ENCODE measurements around the gene C2CD2. TPM values are rescaled to one million over a fixed set of nuclear protein-coding genes. Genes with fewer than 3 reads are reported as not detected.

Gene C2CD2
- total RNA-seq, 1 experiment from 2014 or later: 13.6 TPM

DNA sequence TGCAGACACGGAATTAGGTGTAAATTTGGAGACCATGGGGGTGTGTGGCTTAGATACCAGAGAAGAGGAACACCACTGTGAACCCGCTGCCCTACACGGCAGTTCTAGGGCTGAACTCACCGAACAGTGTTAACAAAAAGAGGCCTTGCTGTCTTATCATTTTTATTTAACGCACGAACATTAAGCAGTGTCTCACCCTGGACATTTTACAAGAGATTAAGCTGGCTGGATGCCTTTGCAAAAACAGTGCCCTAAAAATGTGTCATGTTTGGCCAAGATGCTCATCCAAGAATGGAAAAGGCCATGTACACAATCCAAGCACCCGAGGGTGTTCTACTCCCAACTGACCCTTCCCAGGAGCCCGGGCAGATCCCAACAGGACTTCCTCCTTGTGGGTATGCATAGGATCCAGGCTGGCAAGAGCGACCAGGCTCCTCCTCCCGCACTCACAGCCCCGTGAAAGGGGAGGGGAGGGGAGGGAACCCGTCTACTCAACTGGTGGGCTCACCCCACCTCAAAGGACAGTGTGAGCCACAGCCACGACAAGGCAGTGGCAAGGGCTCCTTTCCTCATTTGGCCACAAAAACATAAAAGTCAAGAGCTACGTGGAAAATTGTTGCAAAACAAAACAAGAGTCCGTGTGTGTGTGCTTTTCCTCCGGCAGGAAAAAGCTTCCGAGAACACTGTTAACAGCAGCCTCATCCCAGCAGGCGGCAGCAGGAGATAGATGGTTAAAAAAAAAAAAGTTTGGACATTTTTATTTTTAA is 20.3 kb downstream of the C2CD2 start:
- Mint-ChIP-seq H3K9me3 (ENCODE audit: low read depth, unreplicated experiment) (no peaks in the 10 kb centered on the region), H3K4me3 (ENCODE audit: low read depth, unreplicated experiment) (no peak overlapping the region), H3K4me1 (ENCODE audit: low read depth, unreplicated experiment) (peaks cover 9% of the 10 kb centered on the region), H3K27me3 (ENCODE audit: unreplicated experiment) (no peaks in the 10 kb centered on the region), H3K36me3 (ENCODE audit: insufficient read depth, unreplicated experiment) (no peaks in the 10 kb centered on the region), H3K27ac (ENCODE audit: unreplicated experiment) (no peak overlapping the region)
- no TSS peak for BruUV-seq (replicated peaks)
- CTCF ChIA-PET: no interaction called here
- TF ChIP-seq, protein P1, sequence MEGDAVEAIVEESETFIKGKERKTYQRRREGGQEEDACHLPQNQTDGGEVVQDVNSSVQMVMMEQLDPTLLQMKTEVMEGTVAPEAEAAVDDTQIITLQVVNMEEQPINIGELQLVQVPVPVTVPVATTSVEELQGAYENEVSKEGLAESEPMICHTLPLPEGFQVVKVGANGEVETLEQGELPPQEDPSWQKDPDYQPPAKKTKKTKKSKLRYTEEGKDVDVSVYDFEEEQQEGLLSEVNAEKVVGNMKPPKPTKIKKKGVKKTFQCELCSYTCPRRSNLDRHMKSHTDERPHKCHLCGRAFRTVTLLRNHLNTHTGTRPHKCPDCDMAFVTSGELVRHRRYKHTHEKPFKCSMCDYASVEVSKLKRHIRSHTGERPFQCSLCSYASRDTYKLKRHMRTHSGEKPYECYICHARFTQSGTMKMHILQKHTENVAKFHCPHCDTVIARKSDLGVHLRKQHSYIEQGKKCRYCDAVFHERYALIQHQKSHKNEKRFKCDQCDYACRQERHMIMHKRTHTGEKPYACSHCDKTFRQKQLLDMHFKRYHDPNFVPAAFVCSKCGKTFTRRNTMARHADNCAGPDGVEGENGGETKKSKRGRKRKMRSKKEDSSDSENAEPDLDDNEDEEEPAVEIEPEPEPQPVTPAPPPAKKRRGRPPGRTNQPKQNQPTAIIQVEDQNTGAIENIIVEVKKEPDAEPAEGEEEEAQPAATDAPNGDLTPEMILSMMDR (IDR thresholded peaks at IDR 0.05; ENCODE audit: unreplicated experiment): no peak
- no peak for DNase-seq
- intact Hi-C loops (cut with micrococcal nuclease; ENCODE audit: unreplicated experiment): no loop called here

DNA sequence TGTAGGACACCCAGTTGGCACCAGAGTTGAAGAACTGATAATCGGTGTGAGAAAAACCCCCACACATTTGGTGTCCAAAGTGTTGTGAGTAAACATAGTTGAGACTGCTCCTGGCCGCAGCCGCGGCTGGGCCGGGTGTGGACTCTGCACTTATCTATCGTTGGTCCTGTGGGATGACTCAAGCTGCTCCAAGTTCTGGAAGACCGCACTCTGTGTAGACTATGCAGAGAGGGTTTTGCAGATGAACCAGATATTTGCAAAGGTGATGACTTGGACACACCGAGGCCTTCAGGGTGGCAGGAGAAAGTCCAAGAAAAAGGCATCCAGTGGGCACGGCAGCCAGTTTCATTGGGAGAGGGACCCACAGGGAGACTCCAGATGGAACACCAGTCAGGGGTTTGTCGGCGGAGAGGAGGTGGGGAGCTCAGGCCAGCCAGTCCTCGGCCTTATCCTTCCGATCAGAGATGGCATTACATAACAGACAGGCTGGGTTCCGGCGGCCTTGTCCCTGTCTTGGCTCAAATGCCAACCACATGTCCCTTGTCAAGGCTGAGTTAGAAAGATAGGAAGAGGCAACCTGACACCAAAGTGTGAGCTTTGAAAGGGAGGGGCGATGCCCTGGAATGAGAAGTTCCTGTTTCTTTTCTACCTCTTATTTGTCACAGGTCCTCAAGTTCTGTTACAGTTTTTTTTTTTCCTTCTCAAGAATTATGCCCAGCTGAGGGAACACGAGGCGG is 21.1 kb downstream of the C2CD2 start:
- Mint-ChIP-seq H3K27me3 (ENCODE audit: unreplicated experiment) (no peaks in the 10 kb centered on the region), H3K4me3 (ENCODE audit: low read depth, unreplicated experiment) (no peak overlapping the region), H3K27ac (ENCODE audit: unreplicated experiment) (no peak overlapping the region), H3K9me3 (ENCODE audit: low read depth, unreplicated experiment) (no peaks in the 10 kb centered on the region), H3K4me1 (ENCODE audit: low read depth, unreplicated experiment) (peaks cover 9% of the 10 kb centered on the region), H3K36me3 (ENCODE audit: insufficient read depth, unreplicated experiment) (no peaks in the 10 kb centered on the region)
- no TSS peak for BruUV-seq (replicated peaks)
- no peak for DNase-seq
- TF ChIP-seq, protein P1 (IDR thresholded peaks at IDR 0.05; ENCODE audit: unreplicated experiment): no peak
- intact Hi-C loops (cut with micrococcal nuclease; ENCODE audit: unreplicated experiment): no loop called here
- CTCF ChIA-PET: no interaction called here

DNA sequence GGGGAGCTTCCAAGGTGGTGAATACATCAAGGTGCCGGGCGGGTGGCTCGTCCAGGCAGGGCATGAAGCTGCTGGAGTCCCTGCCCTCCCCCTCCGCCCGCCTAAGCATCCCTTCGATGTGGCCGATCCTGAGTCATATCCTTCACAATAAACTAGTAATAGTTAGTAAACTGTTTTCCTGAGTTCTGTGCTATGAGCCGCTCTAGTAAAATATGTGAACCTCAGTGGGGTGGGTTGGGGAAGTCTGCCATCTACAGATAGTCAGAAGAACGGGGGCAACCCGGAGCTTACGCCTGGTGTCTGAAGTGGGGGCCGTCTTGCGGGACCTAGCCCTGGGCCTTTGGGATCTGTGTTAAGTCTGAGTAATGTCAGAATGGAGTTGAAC is 21.6 kb downstream of the C2CD2 start:
- Mint-ChIP-seq H3K9me3 (ENCODE audit: low read depth, unreplicated experiment) (no peaks in the 10 kb centered on the region), H3K36me3 (ENCODE audit: insufficient read depth, unreplicated experiment) (no peaks in the 10 kb centered on the region), H3K4me3 (ENCODE audit: low read depth, unreplicated experiment) (no peak overlapping the region), H3K4me1 (ENCODE audit: low read depth, unreplicated experiment) (peaks cover 9% of the 10 kb centered on the region), H3K27ac (ENCODE audit: unreplicated experiment) (no peak overlapping the region), H3K27me3 (ENCODE audit: unreplicated experiment) (no peaks in the 10 kb centered on the region)
- CTCF ChIA-PET: no interaction called here
- intact Hi-C loops (cut with micrococcal nuclease; ENCODE audit: unreplicated experiment): no loop called here
- no TSS peak for BruUV-seq (replicated peaks)
- DNase-seq: no peak
- TF ChIP-seq, protein P1 (IDR thresholded peaks at IDR 0.05; ENCODE audit: unreplicated experiment): no peak

DNA sequence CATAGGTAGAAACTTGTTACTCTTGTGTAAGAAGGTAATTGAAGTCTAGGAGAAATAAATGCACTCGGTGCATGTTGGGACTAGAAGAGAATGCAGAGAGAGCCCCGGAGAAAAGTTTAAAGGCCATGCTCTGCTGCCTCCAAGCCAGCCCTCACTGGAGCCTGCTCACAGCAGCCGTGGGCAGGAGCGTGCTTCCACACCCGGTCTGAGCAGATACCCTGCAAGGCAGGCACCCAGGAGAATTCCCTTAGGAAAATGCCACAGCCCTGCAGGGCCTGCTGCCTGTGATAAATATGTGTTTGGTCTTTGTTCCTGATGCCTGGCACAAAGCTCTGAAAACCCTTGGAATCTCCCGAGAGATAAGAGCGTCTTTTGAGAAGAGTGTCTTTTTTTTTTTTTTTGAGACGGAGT is 22.8 kb downstream of the C2CD2 start:
- Mint-ChIP-seq H3K4me3 (ENCODE audit: low read depth, unreplicated experiment) (no peak overlapping the region), H3K4me1 (ENCODE audit: low read depth, unreplicated experiment) (peaks cover 14% of the 10 kb centered on the region), H3K36me3 (ENCODE audit: insufficient read depth, unreplicated experiment) (no peaks in the 10 kb centered on the region), H3K27me3 (ENCODE audit: unreplicated experiment) (no peaks in the 10 kb centered on the region), H3K9me3 (ENCODE audit: low read depth, unreplicated experiment) (no peaks in the 10 kb centered on the region), H3K27ac (ENCODE audit: unreplicated experiment) (no peak overlapping the region)
- BruUV-seq (replicated peaks): no TSS peak
- TF ChIP-seq, protein P1 (IDR thresholded peaks at IDR 0.05; ENCODE audit: unreplicated experiment): no peak
- no peak for DNase-seq
- intact Hi-C loops (cut with micrococcal nuclease; ENCODE audit: unreplicated experiment): no loop called here
- CTCF ChIA-PET: interaction anchor here (0.7 kb wide), 1 partner anchor 69 kb away, joined by 4 read pairs; no protein-coding TSS in a partner anchor

Measured in Calu3 (cell line).